AG20443 (cell line): Measurements from ENCODE around the gene PTCH1.
A peak's percentile ranks its signal among the peaks of the same experiment; 100 is the strongest.

Experiments
- DNase-seq: peaks from one replicate; pipeline ENCODE4 v3.0.0; 2012; ENCODE audit warnings: low spot score, mixed read lengths

PTCH1 gene

GRCh38 chr9:95463148-95464060 is 53.4 kb downstream of the PTCH1 start:
- no peak for DNase-seq

GRCh38 chr9:95462249-95463147 is 54.3 kb downstream of the PTCH1 start:
- DNase-seq = peak; percentile 86

- DNase-seq = no peak
Measured at GRCh38 chr9:95461448-95462248, 55.1 kb downstream of the PTCH1 start.

- no peak for DNase-seq
Measured at GRCh38 chr9:95460518-95461164, 56.1 kb downstream of the PTCH1 start.

- DNase-seq = no peak
Measured at GRCh38 chr9:95459851-95460517, 56.8 kb downstream of the PTCH1 start.

- no peak for DNase-seq
Measured at GRCh38 chr9:95459178-95459577, 57.6 kb downstream of the PTCH1 start.

GRCh38 chr9:95458666-95459065 is 58.1 kb downstream of the PTCH1 start:
- DNase-seq = no peak

GRCh38 chr9:95457769-95458168 is 59.0 kb downstream of the PTCH1 start:
- no peak for DNase-seq

GRCh38 chr9:95455714-95456113 is 61.1 kb downstream of the PTCH1 start:
- no peak for DNase-seq

GRCh38 chr9:95452176-95452575 is 64.6 kb downstream of the PTCH1 start:
- no peak for DNase-seq

GRCh38 chr9:95451065-95451426 is 65.7 kb downstream of the PTCH1 start:
- DNase-seq = no peak

- DNase-seq = no peak
Measured at GRCh38 chr9:95450171-95451064, 66.4 kb downstream of the PTCH1 start.

- DNase-seq = no peak
Measured at GRCh38 chr9:95449016-95449415, 67.8 kb downstream of the PTCH1 start.

GRCh38 chr9:95447660-95448420 is 68.9 kb downstream of the PTCH1 start:
- no peak for DNase-seq

- no peak for DNase-seq
Measured at GRCh38 chr9:95446984-95447383, 69.8 kb downstream of the PTCH1 start.

GRCh38 chr9:95446259-95446658 is 70.5 kb downstream of the PTCH1 start:
- no peak for DNase-seq

GRCh38 chr9:95444160-95444559 is 72.6 kb downstream of the PTCH1 start:
- DNase-seq = no peak

- no peak for DNase-seq
Measured at GRCh38 chr9:95443301-95443700, 73.5 kb downstream of the PTCH1 start.

- no peak for DNase-seq
Measured at GRCh38 chr9:95441081-95441480, 75.7 kb downstream of the PTCH1 start.
